ENCODE data around the gene DSEL. TPM values are rescaled to one million over a fixed set of nuclear protein-coding genes. Genes with fewer than 3 reads are reported as not detected.
A peak's percentile ranks its signal among the peaks of the same experiment; 100 is the strongest.

DSEL gene
- polyA plus RNA-seq, 1 experiment: 55.2 TPM

DNA sequence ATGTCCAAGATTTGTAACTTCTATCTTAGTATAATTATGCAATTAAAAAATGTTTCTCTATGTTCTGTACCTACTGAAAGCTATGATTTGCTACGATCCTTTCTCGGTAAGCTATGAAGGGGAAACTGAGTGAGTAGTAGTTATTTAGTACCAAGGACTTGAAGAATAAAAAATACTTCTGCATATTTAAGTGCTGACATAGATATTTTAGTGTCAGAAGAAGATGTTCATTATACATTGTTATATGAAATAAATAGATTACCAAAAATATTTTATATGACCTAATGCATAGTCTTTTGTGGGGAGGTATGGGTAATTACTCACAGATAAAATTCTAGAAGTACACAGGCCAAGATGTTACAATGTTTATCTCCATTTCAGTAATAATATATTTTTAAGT lies 39.0 kb downstream of the DSEL start:
- no peak for TF ChIP-seq CTCF (IDR thresholded peaks at IDR 0.05; ENCODE audit: low read depth, low read length)
- Histone ChIP-seq H3K9me3 (ENCODE audit: control insufficient read depth, insufficient read depth, low read length) (no peaks in the 10 kb centered on the region), H3K4me3 (ENCODE audit: low read depth, low read length) (no peak overlapping the region), H3K27ac (ENCODE audit: low read depth, low read length) (no peak overlapping the region), H3K27me3 (ENCODE audit: control insufficient read depth, insufficient read depth, low read length) (no peaks in the 10 kb centered on the region)
- POLR2A ChIA-PET: no interaction called here
- CTCF ChIA-PET: no interaction called here
- DNase-seq (ENCODE audit: low read depth, low spot score): no peak

- no peaks in the 10 kb centered on the region for H3K27me3 ChIP-seq (ENCODE audit: control insufficient read depth, insufficient read depth, low read length)
- no peak for DNase-seq (ENCODE audit: low read depth, low spot score)
- no peak overlapping the region for H3K27ac ChIP-seq (ENCODE audit: low read depth, low read length)
- CTCF ChIA-PET: no interaction called here
- POLR2A ChIA-PET: interaction anchor here (0.6 kb wide), 1 partner anchor 744 kb away, joined by 3 read pairs; no protein-coding TSS in a partner anchor
- H3K4me3 ChIP-seq (ENCODE audit: low read depth, low read length): no peak overlapping the region
- H3K9me3 ChIP-seq (ENCODE audit: control insufficient read depth, insufficient read depth, low read length): no peaks in the 10 kb centered on the region
- no peak for TF ChIP-seq CTCF (IDR thresholded peaks at IDR 0.05; ENCODE audit: low read depth, low read length)
Observed at GRCh38 chr18:67476585-67476984, 39.9 kb downstream of the DSEL start.

DNA sequence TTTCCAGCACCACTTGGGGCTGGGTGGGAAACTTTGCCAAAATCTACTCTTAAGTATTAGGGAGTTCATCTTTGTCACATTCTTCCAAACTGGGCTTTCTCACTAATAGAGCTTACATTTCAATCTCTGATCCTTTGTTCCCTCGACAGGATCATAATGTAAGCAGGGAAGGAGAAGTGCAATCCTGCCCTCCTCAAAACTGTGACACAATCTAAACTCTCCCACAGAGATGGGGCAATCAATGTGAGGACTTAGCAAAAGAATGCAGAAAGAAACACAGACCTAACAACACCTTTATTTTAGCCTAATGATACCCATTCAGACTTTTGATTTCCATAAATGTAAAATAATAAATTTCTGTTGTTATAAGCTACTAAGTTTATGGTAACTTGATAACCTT lies 40.8 kb downstream of the DSEL start:
- peak; percentile 11 for DNase-seq (ENCODE audit: low read depth, low spot score)
- no peak overlapping the region for H3K27ac ChIP-seq (ENCODE audit: low read depth, low read length)
- no peak for TF ChIP-seq CTCF (IDR thresholded peaks at IDR 0.05; ENCODE audit: low read depth, low read length)
- ChIA-PET POLR2A (no interaction called here), CTCF (no interaction called here)
- no peaks in the 10 kb centered on the region for H3K9me3 ChIP-seq (ENCODE audit: control insufficient read depth, insufficient read depth, low read length)
- H3K27me3 ChIP-seq (ENCODE audit: control insufficient read depth, insufficient read depth, low read length): no peaks in the 10 kb centered on the region
- no peak overlapping the region for H3K4me3 ChIP-seq (ENCODE audit: low read depth, low read length)

DNA sequence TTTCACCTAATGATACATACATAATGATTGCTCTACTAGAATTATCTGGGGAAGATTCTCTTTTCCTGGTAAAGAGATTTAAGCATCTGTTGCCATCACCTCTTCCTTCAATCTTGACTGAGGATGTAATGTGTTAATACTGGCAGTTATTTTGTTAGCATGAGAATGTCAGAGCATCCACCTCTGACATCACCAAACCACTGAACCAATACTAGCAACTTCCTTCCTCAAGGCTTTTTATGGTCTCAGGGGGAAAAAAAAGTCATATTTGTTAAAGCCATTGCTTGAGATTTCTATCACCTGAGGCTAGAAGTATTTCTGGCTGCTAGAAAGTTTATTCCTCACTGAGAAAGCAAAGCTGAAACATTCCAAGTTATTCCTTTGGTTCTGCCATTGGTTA lies 48.5 kb downstream of the DSEL start:
- no peak overlapping the region for H3K4me3 ChIP-seq (ENCODE audit: low read depth, low read length)
- ChIA-PET CTCF (no interaction called here), POLR2A (no interaction called here)
- DNase-seq (ENCODE audit: low read depth, low spot score): no peak
- H3K9me3 ChIP-seq (ENCODE audit: control insufficient read depth, insufficient read depth, low read length): peaks cover 9% of the 10 kb centered on the region
- H3K27ac ChIP-seq (ENCODE audit: low read depth, low read length): no peak overlapping the region
- TF ChIP-seq CTCF (IDR thresholded peaks at IDR 0.05; ENCODE audit: low read depth, low read length): no peak
- H3K27me3 ChIP-seq (ENCODE audit: control insufficient read depth, insufficient read depth, low read length): no peaks in the 10 kb centered on the region

GRCh38 chr18:67467188-67467587 lies 49.3 kb downstream of the DSEL start:
- ChIA-PET POLR2A (no interaction called here), CTCF (no interaction called here)
- no peak for DNase-seq (ENCODE audit: low read depth, low spot score)
- Histone ChIP-seq H3K4me3 (ENCODE audit: low read depth, low read length) (no peak overlapping the region), H3K27ac (ENCODE audit: low read depth, low read length) (no peak overlapping the region), H3K27me3 (ENCODE audit: control insufficient read depth, insufficient read depth, low read length) (no peaks in the 10 kb centered on the region), H3K9me3 (ENCODE audit: control insufficient read depth, insufficient read depth, low read length) (peaks cover 9% of the 10 kb centered on the region)
- TF ChIP-seq CTCF (IDR thresholded peaks at IDR 0.05; ENCODE audit: low read depth, low read length): no peak

Measured in AG04450 (cell line).